Heart left ventricle (tissue), 13 donors: ENCODE measurements around the gene TMOD4.

Experiments used
- POLR2A ChIP-seq, 2 donors: fragments of 450-650 bp; IDR thresholded peaks; one replicate each; pipeline ENCODE4 v1.6.1; 2017; ENCODE audit warnings: antibody characterized with exemption in 2 of 2, mild to moderate bottlenecking in 2 of 2, moderate library complexity in 2 of 2
- TF ChIP-seq, protein P1 (sequence below), 12 donors: fragments of 200-600 bp; sonication (generic) in 4 of 12; IDR thresholded peaks; one replicate each; pipeline versions ENCODE4 v1.5.0 to v1.8.0; 2018 to 2022; ENCODE audit warnings: antibody characterized with exemption in 12 of 12, mild to moderate bottlenecking in 5 of 12
- donor health status: ischemic (EF 13 %, LVEDD 7.1; RV severe dilation, severe dysfunction).
- donor health status: DM: no; HTN: yes; CAD: no.
- donor health status: DM: no; HTN: no; CAD: no.
- donor health status: ischemic (EF 25% LVEDD 6.9; RV normal size, moderate dysfunction).
- donor health status: ischemic (EF 25% LVEDD 5.7; RV mildly dilated, moderate dysfunction).
- donor health status: ischemic (EF 35%, LVEDD 5.7; RV mildly dilated, moderate dysfunction).
- donor health status: nonischemic (EF 11% LVEDD 7.7; RV severe dilation, severe dysfunction).
- donor health status: DM: yes; HTN: yes; CAD: no.
- donor health status: PGD.
- donor health status: ischemic (EF 29% LVEDD 5.4; RV normal size, mild dysfunction).
- donor health status: nonischemic (EF 23%, LVEDD 6.1; RV moderate dilation, normal function).

DNA sequence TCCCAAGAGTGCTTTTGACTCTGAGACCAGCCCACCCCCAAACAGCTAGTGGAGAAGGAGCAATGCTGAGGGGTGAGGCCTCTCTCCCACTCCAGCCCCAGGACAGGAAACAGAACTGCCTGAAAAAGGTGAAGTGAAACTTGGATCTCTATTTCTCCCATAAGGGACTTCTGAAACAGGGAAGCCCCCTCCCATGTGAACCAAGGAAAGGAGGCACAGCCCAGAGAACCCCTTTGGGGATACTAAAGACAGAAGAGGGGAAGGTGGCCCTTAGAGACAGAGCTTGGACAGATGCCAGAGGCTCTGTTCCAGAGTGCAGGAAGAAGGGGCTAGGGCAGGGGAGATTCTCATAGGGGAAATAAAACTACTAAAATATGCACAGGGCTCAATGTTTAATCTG lies 16.4 kb downstream of the TMOD4 start:
- TF ChIP-seq, protein P1, sequence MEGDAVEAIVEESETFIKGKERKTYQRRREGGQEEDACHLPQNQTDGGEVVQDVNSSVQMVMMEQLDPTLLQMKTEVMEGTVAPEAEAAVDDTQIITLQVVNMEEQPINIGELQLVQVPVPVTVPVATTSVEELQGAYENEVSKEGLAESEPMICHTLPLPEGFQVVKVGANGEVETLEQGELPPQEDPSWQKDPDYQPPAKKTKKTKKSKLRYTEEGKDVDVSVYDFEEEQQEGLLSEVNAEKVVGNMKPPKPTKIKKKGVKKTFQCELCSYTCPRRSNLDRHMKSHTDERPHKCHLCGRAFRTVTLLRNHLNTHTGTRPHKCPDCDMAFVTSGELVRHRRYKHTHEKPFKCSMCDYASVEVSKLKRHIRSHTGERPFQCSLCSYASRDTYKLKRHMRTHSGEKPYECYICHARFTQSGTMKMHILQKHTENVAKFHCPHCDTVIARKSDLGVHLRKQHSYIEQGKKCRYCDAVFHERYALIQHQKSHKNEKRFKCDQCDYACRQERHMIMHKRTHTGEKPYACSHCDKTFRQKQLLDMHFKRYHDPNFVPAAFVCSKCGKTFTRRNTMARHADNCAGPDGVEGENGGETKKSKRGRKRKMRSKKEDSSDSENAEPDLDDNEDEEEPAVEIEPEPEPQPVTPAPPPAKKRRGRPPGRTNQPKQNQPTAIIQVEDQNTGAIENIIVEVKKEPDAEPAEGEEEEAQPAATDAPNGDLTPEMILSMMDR (IDR thresholded peaks at IDR 0.05), result no peak
- no peak for TF ChIP-seq POLR2A (IDR thresholded peaks at IDR 0.05)
